Smooth muscle cell (in vitro differentiated cells): ENCODE measurements around the gene IPPK. TPM values are rescaled to one million over a fixed set of nuclear protein-coding genes. Genes with fewer than 3 reads are reported as not detected.

Experiments
- DNase-seq: peaks from one replicate; lab custom pipeline; 2025; ENCODE audit not compliant: unreplicated experiment; lab: John Stamatoyannopoulos, UW
- H2AFZ ChIP-seq: fragments of 200-600 bp; sonication (generic); 2 replicates; pipeline ENCODE4 v1.6.0; 2016; ENCODE audit warnings: antibody characterized with exemption, low read depth, mild to moderate bottlenecking
- H3F3A ChIP-seq: fragments of 200-600 bp; sonication (generic); 2 replicates; pipeline ENCODE4 v1.6.0; 2017; ENCODE audit warnings: antibody characterized with exemption, low read depth
- H3K27ac ChIP-seq: fragments of 200-600 bp; sonication (generic); 2 replicates; pipeline ENCODE4 v1.5.1; 2016; ENCODE audit warnings: low read depth, mild to moderate bottlenecking
- H3K27me3 ChIP-seq: fragments of 200-600 bp; sonication (generic); 2 replicates; pipeline ENCODE4 v1.6.1; 2016; ENCODE audit warnings: low read depth, mild to moderate bottlenecking
- H3K36me3 ChIP-seq: fragments of 200-600 bp; sonication (generic); 2 replicates; pipeline ENCODE4 v1.5.1; 2016; ENCODE audit warnings: low read depth
- H3K4me1 ChIP-seq: fragments of 200-600 bp; sonication (generic); 2 replicates; pipeline ENCODE4 v1.5.1; 2016; ENCODE audit warnings: low read depth
- H3K4me2 ChIP-seq: fragments of 200-600 bp; sonication (generic); 2 replicates; pipeline ENCODE4 v1.6.0; 2016; ENCODE audit warnings: mild to moderate bottlenecking
- H3K4me3 ChIP-seq: fragments of 200-600 bp; sonication (generic); 2 replicates; pipeline ENCODE4 v1.5.1; 2016; ENCODE audit warnings: mild to moderate bottlenecking
- H3K79me2 ChIP-seq: fragments of 200-600 bp; sonication (generic); 2 replicates; pipeline ENCODE4 v1.6.0; 2016; ENCODE audit warnings: low read depth, mild to moderate bottlenecking
- H3K9ac ChIP-seq: fragments of 200-600 bp; sonication (generic); 2 replicates; pipeline ENCODE4 v1.6.0; 2016; ENCODE audit warnings: low read depth
- H3K9me3 ChIP-seq: fragments of 200-600 bp; sonication (generic); replicated peaks from 2 replicates; pipeline ENCODE4 v1.5.1; 2016; ENCODE audit warnings: low read depth
- H4K20me1 ChIP-seq: fragments of 200-600 bp; sonication (generic); 2 replicates; pipeline ENCODE4 v1.6.0; 2016; ENCODE audit warnings: low read depth
- WGBS: methylation state at CpG from one replicate; pipeline ENCODE4 v1.1.7; 2016; ENCODE audit warnings: low lambda C conversion rate; 5-methylcytosine and 5-hydroxymethylcytosine counted together
- polyA plus RNA-seq: library from polyadenylated mRNA; unstranded; fragments of >200 nt; fragmentation: Nextera tagmentation; extraction: Ambion mirVana; gene quantifications from 2 replicates; pipeline ENCODE4 v1.2.1, GENCODE V29; 2016
- total RNA-seq: library from RNA; depleted of rRNA; stranded (reverse); fragments of >200 nt; gene quantifications from 2 replicates; pipeline ENCODE4 v1.2.3, GENCODE V29; 2014
- TF ChIP-seq, protein P1 (sequence below): fragments of 200-600 bp; sonication (generic); IDR thresholded peaks from 2 replicates; pipeline ENCODE4 v1.5.1; 2017; ENCODE audit warnings: borderline replicate concordance, mild to moderate bottlenecking, antibody characterized with exemption; ENCODE audit not compliant: insufficient read depth, poor library complexity, severe bottlenecking

IPPK gene
- total and polyA plus RNA-seq, 2 experiments from 2014 or later: 9.4 to 22.1 TPM

DNA sequence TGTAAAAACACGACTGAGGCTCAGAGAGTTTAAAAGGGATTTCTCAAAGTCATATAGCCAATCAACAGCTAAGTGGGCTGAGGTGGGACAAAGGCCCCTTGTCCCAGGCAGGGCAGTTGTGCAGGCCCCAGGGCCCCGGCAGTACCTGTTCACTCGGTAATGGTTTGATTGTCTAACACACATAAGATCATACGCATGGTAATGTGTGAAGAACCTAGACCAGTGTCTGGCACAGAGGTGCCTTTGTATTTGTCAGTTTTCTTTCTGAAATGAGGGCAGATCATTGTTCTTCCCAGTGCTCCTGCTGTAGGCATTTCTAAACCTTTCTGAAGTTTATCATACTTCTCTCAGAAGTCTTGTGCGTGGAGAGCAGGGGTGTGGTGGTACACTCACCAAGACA lies 66.8 kb downstream of the IPPK start:
- H3F3A ChIP-seq: peaks cover 3% of the 10 kb centered on the region
- WGBS: 98% methylated on average over 5 of the region's 5 CpGs
- DNase-seq: no peak
- H3K36me3 ChIP-seq: peaks cover 4% of the 10 kb centered on the region
- no peaks in the 10 kb centered on the region for H4K20me1 ChIP-seq
- TF ChIP-seq, protein P1, sequence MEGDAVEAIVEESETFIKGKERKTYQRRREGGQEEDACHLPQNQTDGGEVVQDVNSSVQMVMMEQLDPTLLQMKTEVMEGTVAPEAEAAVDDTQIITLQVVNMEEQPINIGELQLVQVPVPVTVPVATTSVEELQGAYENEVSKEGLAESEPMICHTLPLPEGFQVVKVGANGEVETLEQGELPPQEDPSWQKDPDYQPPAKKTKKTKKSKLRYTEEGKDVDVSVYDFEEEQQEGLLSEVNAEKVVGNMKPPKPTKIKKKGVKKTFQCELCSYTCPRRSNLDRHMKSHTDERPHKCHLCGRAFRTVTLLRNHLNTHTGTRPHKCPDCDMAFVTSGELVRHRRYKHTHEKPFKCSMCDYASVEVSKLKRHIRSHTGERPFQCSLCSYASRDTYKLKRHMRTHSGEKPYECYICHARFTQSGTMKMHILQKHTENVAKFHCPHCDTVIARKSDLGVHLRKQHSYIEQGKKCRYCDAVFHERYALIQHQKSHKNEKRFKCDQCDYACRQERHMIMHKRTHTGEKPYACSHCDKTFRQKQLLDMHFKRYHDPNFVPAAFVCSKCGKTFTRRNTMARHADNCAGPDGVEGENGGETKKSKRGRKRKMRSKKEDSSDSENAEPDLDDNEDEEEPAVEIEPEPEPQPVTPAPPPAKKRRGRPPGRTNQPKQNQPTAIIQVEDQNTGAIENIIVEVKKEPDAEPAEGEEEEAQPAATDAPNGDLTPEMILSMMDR: no peak
- no peaks in the 10 kb centered on the region for H3K27me3 ChIP-seq
- H3K9ac ChIP-seq: no peak overlapping the region
- H3K79me2 ChIP-seq: peaks cover 4% of the 10 kb centered on the region
- H3K9me3 ChIP-seq: no peaks in the 10 kb centered on the region
- no peak overlapping the region for H3K27ac ChIP-seq
- no peak overlapping the region for H3K4me3 ChIP-seq
- no peak overlapping the region for H3K4me2 ChIP-seq
- H2AFZ ChIP-seq: no peak overlapping the region
- H3K4me1 ChIP-seq: peaks cover 2% of the 10 kb centered on the region

- H3K9ac ChIP-seq: no peak overlapping the region
- no peaks in the 10 kb centered on the region for H3K9me3 ChIP-seq
- H3K4me1 ChIP-seq: peaks cover 8% of the 10 kb centered on the region
- H3F3A ChIP-seq: peaks cover 5% of the 10 kb centered on the region
- peaks cover 4% of the 10 kb centered on the region for H3K36me3 ChIP-seq
- no peak overlapping the region for H3K4me2 ChIP-seq
- no peaks in the 10 kb centered on the region for H4K20me1 ChIP-seq
- peaks cover 4% of the 10 kb centered on the region for H3K79me2 ChIP-seq
- no peak for DNase-seq
- no peak overlapping the region for H3K27ac ChIP-seq
- H3K4me3 ChIP-seq: no peak overlapping the region
- TF ChIP-seq, protein P1: no peak
- no peak overlapping the region for H2AFZ ChIP-seq
- H3K27me3 ChIP-seq: no peaks in the 10 kb centered on the region
- 98% methylated on average over 10 of the region's 10 CpGs for WGBS
Measured at GRCh38 chr9:92602413-92602812, 67.5 kb downstream of the IPPK start.

DNA sequence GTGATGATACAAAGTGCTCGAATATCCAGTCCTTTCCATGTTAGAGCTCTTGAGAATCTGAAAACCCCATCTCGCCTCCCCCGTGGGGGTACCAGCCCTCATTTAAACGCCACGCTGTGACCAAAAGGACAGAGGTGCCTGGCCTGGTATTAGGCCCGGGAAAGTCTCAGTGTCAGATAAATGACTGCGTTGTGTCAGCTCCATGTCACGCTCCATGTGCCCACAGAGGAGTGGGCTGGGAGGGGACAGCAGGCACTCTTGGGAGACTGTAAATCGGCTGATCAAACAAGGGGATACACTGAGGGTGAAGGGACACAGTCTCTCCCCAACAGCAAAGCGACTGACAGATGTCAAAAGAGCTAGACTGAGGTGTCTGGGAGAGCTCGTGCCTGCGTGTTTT lies 68.5 kb downstream of the IPPK start:
- TF ChIP-seq, protein P1: no peak
- Histone ChIP-seq H2AFZ (no peak overlapping the region), H4K20me1 (no peaks in the 10 kb centered on the region), H3K27me3 (no peaks in the 10 kb centered on the region), H3K4me2 (peak overlapping the region; percentile 58), H3K4me3 (no peak overlapping the region), H3K79me2 (peaks cover 4% of the 10 kb centered on the region), H3K27ac (peak overlapping the region; percentile 85), H3K36me3 (peaks cover 4% of the 10 kb centered on the region), H3K9me3 (no peaks in the 10 kb centered on the region), H3K9ac (peak overlapping the region; percentile 40), H3K4me1 (peaks cover 11% of the 10 kb centered on the region), H3F3A (peaks cover 5% of the 10 kb centered on the region)
- WGBS: 90% methylated on average over 12 of the region's 12 CpGs
- no peak for DNase-seq
